HCT116 (cell line): ENCODE measurements around the gene KLRC3. TPM values are rescaled to one million over a fixed set of nuclear protein-coding genes. Genes with fewer than 3 reads are reported as not detected.

ENCODE experiments used
- ATF3 ChIP-seq: IDR thresholded peaks from 2 replicates; pipeline ENCODE4 v1.6.1; 2012
- POLR2A ChIP-seq: IDR thresholded peaks from 2 replicates; pipeline ENCODE4 v1.7.0; 2011; ENCODE audit warnings: borderline replicate concordance; ENCODE audit not compliant: insufficient read depth, insufficient read length; ENCODE audit errors: extremely low read depth
- YY1 ChIP-seq: IDR thresholded peaks from 2 replicates; pipeline ENCODE4 v1.6.1; 2011; ENCODE audit warnings: low read length, low read depth, moderate library complexity, mild to moderate bottlenecking; ENCODE audit not compliant: insufficient replicate concordance; ENCODE audit errors: extremely low read depth
- ZBTB33 ChIP-seq: IDR thresholded peaks from 2 replicates; pipeline ENCODE4 v1.6.1; 2011; ENCODE audit warnings: mild to moderate bottlenecking, low read length, moderate library complexity; ENCODE audit not compliant: insufficient replicate concordance; ENCODE audit errors: extremely low read depth
- total RNA-seq: library from RNA; stranded (reverse); gene quantifications from one replicate; pipeline ENCODE4 v1.2.1, GENCODE V29; 2021; ENCODE audit not compliant: unreplicated experiment

The KLRC3 gene
- total RNA-seq, 1 experiment from 2014 or later: 1.8 TPM

- TF ChIP-seq YY1: no peak
- no peak for TF ChIP-seq ZBTB33
- no peak for TF ChIP-seq ATF3
- TF ChIP-seq POLR2A: no peak
Observed at GRCh38 chr12:10362325-10362724, 58.1 kb downstream of the KLRC3 start (continued).

Other genes starting within 250 kb of the KLRC3 start
- gene OLR1, start 248.5 kb downstream of the KLRC3 start, total RNA-seq: 0.12 TPM
- not detected for gene TMEM52B, start 241.6 kb downstream of the KLRC3 start, total RNA-seq
- gene GABARAPL1, start 207.7 kb downstream of the KLRC3 start, total RNA-seq: 35.5 TPM
- gene KLRD1, start 112.7 kb downstream of the KLRC3 start, total RNA-seq: 0.27 TPM
- 2.3 TPM for gene KLRK1, start 30.6 kb downstream of the KLRC3 start, total RNA-seq
- 2.1 TPM for gene KLRC4, start 10.8 kb downstream of the KLRC3 start, total RNA-seq
- 7.5 TPM for gene KLRC2, start 15.4 kb upstream of the KLRC3 start, total RNA-seq
- gene KLRC1, start 32.8 kb upstream of the KLRC3 start, total RNA-seq: not detected
- 1.0 TPM for gene EIF2S3B, start 85.3 kb upstream of the KLRC3 start, total RNA-seq
- gene MAGOHB, start 193.0 kb upstream of the KLRC3 start, total RNA-seq: 55.8 TPM